Measurements from ENCODE around the gene CXCR2. TPM values are rescaled to one million over a fixed set of nuclear protein-coding genes. Genes with fewer than 3 reads are reported as not detected.

The CXCR2 gene
- total and polyA plus RNA-seq, 2 experiments from 2014 or later: 0.52 to 1.6 TPM

DNA sequence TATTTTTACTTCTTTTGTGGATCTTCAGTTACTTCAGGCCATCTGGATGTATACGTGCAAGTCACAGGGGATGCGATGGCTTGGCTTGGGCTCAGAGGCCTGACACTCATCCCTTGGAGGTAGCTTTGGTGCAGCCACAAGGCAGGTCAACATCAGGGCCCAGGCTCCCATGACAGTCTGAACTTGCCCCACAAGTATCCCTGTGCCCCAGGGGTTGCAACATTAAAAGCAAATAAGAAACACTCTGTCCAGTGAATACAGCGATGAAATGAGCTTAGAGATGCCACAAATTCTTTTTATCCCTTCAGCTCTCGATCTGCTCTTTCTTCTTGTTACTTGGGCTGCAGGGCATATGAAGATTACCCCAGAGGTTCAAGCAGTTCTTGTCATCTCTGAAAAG lies 54.0 kb downstream of the CXCR2 start:
- no peak for ATAC-seq
- H3K27ac Mint-ChIP-seq: no peak overlapping the region
- H3K27me3 Mint-ChIP-seq (ENCODE audit: insufficient read depth, low read depth, poor library complexity): no peaks in the 10 kb centered on the region
- no peaks in the 10 kb centered on the region; the same call in 2 of the 3 replicates for H3K4me1 Mint-ChIP-seq
- peaks cover 17% of the 10 kb centered on the region for H3K9me3 Mint-ChIP-seq
- Histone ChIP-seq H4K20me1 (replicated peaks; ENCODE audit: insufficient read depth) (no peaks in the 10 kb centered on the region), H3K36me3 (ENCODE audit: insufficient read depth) (no peaks in the 10 kb centered on the region), H3K27ac (ENCODE audit: low read depth) (no peak overlapping the region), H2AFZ (no peak overlapping the region), H3K79me2 (replicated peaks; ENCODE audit: insufficient read depth) (no peaks in the 10 kb centered on the region), H3K4me3 (no peak overlapping the region), H3K4me2 (no peak overlapping the region), H3K27me3 (ENCODE audit: insufficient read depth) (no peaks in the 10 kb centered on the region), H3K4me1 (ENCODE audit: insufficient read depth) (no peaks in the 10 kb centered on the region; the same call in 1 of the 2 replicates), H3K9me2 (ENCODE audit: insufficient read depth) (no peaks in the 10 kb centered on the region), H3F3A (replicated peaks; ENCODE audit: low read depth) (no peaks in the 10 kb centered on the region)
- no peak for DNase-seq (ENCODE audit: low spot score)
- TF ChIP-seq, protein P1, sequence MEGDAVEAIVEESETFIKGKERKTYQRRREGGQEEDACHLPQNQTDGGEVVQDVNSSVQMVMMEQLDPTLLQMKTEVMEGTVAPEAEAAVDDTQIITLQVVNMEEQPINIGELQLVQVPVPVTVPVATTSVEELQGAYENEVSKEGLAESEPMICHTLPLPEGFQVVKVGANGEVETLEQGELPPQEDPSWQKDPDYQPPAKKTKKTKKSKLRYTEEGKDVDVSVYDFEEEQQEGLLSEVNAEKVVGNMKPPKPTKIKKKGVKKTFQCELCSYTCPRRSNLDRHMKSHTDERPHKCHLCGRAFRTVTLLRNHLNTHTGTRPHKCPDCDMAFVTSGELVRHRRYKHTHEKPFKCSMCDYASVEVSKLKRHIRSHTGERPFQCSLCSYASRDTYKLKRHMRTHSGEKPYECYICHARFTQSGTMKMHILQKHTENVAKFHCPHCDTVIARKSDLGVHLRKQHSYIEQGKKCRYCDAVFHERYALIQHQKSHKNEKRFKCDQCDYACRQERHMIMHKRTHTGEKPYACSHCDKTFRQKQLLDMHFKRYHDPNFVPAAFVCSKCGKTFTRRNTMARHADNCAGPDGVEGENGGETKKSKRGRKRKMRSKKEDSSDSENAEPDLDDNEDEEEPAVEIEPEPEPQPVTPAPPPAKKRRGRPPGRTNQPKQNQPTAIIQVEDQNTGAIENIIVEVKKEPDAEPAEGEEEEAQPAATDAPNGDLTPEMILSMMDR (conservative IDR thresholded peaks at IDR 0.05; ENCODE audit: low read depth in 2 of 2): no peak
- no peak overlapping the region for H3K4me3 Mint-ChIP-seq
- H3K36me3 Mint-ChIP-seq (ENCODE audit: low read depth): no peaks in the 10 kb centered on the region; the same call in 2 of the 3 replicates

DNA sequence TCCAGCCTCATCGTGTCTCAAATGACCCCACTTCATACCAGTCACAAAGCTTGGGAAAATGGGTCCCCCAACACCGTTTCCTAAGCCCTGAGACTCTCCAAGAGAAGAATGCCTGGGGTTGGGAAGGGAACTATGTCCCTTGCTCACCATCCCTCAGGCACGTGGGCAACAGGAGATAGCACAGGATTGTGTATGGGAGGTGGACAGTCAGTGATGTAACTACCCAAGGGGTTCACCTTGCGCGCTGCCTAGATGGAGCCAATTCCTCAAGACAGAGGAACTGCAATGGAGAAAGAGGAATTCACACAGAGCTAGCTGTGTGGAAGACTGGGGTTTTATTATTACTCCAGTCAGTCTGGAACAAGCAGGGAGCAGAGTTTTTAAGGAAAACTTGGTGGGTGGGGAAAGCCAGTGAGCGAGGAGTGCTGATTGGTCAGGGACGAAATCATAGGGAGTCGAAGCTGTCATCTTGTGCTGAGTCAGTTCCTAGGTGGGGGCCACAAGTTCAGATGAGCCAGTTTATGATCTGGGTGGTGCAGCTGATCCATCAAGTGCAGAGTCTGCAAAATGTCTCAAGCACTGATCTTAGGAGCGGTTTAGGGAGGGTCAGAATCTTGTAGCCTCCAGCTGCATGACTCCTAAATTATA lies 54.8 kb downstream of the CXCR2 start:
- ATAC-seq (no peak), DNase-seq (ENCODE audit: low spot score) (no peak)
- no peak overlapping the region for H3K4me3 ChIP-seq
- no peak overlapping the region for H2AFZ ChIP-seq
- H4K20me1 ChIP-seq (replicated peaks; ENCODE audit: insufficient read depth): no peaks in the 10 kb centered on the region
- no peaks in the 10 kb centered on the region for H3K27me3 Mint-ChIP-seq (ENCODE audit: insufficient read depth, low read depth, poor library complexity)
- H3K36me3 Mint-ChIP-seq (ENCODE audit: low read depth): no peaks in the 10 kb centered on the region; the same call in 2 of the 3 replicates
- H3K4me1 ChIP-seq (ENCODE audit: insufficient read depth): no peaks in the 10 kb centered on the region; the same call in 1 of the 2 replicates
- H3F3A ChIP-seq (replicated peaks; ENCODE audit: low read depth): no peaks in the 10 kb centered on the region
- H3K9me2 ChIP-seq (ENCODE audit: insufficient read depth): no peaks in the 10 kb centered on the region
- peaks cover 17% of the 10 kb centered on the region for H3K9me3 Mint-ChIP-seq
- no peak overlapping the region for H3K4me2 ChIP-seq
- no peak overlapping the region for H3K27ac Mint-ChIP-seq
- no peak overlapping the region for H3K4me3 Mint-ChIP-seq
- no peaks in the 10 kb centered on the region for H3K36me3 ChIP-seq (ENCODE audit: insufficient read depth)
- H3K27ac ChIP-seq (ENCODE audit: low read depth): no peak overlapping the region
- H3K4me1 Mint-ChIP-seq: no peaks in the 10 kb centered on the region; the same call in 2 of the 3 replicates
- no peaks in the 10 kb centered on the region for H3K27me3 ChIP-seq (ENCODE audit: insufficient read depth)
- H3K79me2 ChIP-seq (replicated peaks; ENCODE audit: insufficient read depth): no peaks in the 10 kb centered on the region
- TF ChIP-seq CREB1 (CRISPR knock-in tag; IDR thresholded peaks at IDR 0.05; ENCODE audit: low read depth) (no peak), NANOG (IDR thresholded peaks at IDR 0.05; ENCODE audit: borderline replicate concordance) (no peak), STAT1 (IDR thresholded peaks at IDR 0.05; ENCODE audit: unreplicated experiment) (no peak), EZH2 (IDR thresholded peaks at IDR 0.05; ENCODE audit: low read depth, unreplicated experiment) (no peak), JUNB (IDR thresholded peaks at IDR 0.05; ENCODE audit: unreplicated experiment) (no peak), ZNF331 (CRISPR knock-in tag; IDR thresholded peaks at IDR 0.05; ENCODE audit: low read depth) (no peak), POLR2AphosphoS5 (IDR thresholded peaks at IDR 0.05; ENCODE audit: low read depth) (no peak)
- TF ChIP-seq, protein P2, sequence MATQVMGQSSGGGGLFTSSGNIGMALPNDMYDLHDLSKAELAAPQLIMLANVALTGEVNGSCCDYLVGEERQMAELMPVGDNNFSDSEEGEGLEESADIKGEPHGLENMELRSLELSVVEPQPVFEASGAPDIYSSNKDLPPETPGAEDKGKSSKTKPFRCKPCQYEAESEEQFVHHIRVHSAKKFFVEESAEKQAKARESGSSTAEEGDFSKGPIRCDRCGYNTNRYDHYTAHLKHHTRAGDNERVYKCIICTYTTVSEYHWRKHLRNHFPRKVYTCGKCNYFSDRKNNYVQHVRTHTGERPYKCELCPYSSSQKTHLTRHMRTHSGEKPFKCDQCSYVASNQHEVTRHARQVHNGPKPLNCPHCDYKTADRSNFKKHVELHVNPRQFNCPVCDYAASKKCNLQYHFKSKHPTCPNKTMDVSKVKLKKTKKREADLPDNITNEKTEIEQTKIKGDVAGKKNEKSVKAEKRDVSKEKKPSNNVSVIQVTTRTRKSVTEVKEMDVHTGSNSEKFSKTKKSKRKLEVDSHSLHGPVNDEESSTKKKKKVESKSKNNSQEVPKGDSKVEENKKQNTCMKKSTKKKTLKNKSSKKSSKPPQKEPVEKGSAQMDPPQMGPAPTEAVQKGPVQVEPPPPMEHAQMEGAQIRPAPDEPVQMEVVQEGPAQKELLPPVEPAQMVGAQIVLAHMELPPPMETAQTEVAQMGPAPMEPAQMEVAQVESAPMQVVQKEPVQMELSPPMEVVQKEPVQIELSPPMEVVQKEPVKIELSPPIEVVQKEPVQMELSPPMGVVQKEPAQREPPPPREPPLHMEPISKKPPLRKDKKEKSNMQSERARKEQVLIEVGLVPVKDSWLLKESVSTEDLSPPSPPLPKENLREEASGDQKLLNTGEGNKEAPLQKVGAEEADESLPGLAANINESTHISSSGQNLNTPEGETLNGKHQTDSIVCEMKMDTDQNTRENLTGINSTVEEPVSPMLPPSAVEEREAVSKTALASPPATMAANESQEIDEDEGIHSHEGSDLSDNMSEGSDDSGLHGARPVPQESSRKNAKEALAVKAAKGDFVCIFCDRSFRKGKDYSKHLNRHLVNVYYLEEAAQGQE (IDR thresholded peaks at IDR 0.05; ENCODE audit: unreplicated experiment): no peak
- TF ChIP-seq, protein P1 (conservative IDR thresholded peaks at IDR 0.05; ENCODE audit: low read depth in 2 of 2): no peak
- TF ChIP-seq, protein P3, sequence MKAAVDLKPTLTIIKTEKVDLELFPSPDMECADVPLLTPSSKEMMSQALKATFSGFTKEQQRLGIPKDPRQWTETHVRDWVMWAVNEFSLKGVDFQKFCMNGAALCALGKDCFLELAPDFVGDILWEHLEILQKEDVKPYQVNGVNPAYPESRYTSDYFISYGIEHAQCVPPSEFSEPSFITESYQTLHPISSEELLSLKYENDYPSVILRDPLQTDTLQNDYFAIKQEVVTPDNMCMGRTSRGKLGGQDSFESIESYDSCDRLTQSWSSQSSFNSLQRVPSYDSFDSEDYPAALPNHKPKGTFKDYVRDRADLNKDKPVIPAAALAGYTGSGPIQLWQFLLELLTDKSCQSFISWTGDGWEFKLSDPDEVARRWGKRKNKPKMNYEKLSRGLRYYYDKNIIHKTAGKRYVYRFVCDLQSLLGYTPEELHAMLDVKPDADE (IDR thresholded peaks at IDR 0.05): no peak

All from GM23338 (cell line).